Pancreas (tissue), 10 donors: ENCODE data around the gene HELZ2. TPM values are rescaled to one million over a fixed set of nuclear protein-coding genes. Genes with fewer than 3 reads are reported as not detected.

ENCODE experiments used
- ATAC-seq, 4 donors: fragments of 200-7000 bp; cut with Tn5 transposase; one replicate each; pipeline versions ENCODE4 v1.8.0 to v1.9.1; 2020; ENCODE audit warnings: mild to moderate bottlenecking in 4 of 4, moderate library complexity in 4 of 4
- DNase-seq, 6 donors: peaks; one replicate each; pipeline ENCODE4 v3.0.0-alpha.2; 2020
- FAIRE-seq: peaks from 2 replicates; lab custom pipeline; 2012; peaks lifted over from hg19 to GRCh38; lab: Jason Lieb, UNC
- H3K27ac ChIP-seq, 4 donors: fragments of 200-600 bp; sonication (generic); 1 replicate in 3 of 4; 2 replicates in 1 of 4; pipeline versions ENCODE4 v1.5.0 to v1.8.0; 2020
- H3K27me3 ChIP-seq, 4 donors: fragments of 200-600 bp; one replicate each; pipeline ENCODE4 v1.8.0; 2021
- H3K36me3 ChIP-seq, 3 donors: fragments of 200-600 bp; sonication (generic) in 1 of 3; one replicate each; pipeline versions ENCODE4 v1.5.0 to v1.8.0; 2020 to 2021
- H3K4me1 ChIP-seq, 3 donors: fragments of 200-600 bp; one replicate each; pipeline ENCODE4 v1.8.0; 2021
- H3K4me3 ChIP-seq, 4 donors: fragments of 200-600 bp; sonication (generic) in 2 of 4; one replicate each; pipeline versions ENCODE4 v1.5.0 to v1.8.0; 2020 to 2021
- H3K9me3 ChIP-seq, 4 donors: fragments of 200-600 bp; one replicate each; pipeline ENCODE4 v1.8.0; 2021
- WGBS, 2 donors: extraction: QIAGEN DNeasy Blood & Tissue Kit; methylation state at CpG; one replicate each; pipeline ENCODE4 v1.1.7; 2013; 5-methylcytosine and 5-hydroxymethylcytosine counted together
- intact Hi-C, 3 donors: fragments of 100-400 bp; cut with DNase I; formaldehyde crosslinking; loops; one replicate each; pipeline versions ENCODE4 v1.11.1 to v1.14.2; 2022
- polyA plus RNA-seq, 2 donors: library from polyadenylated mRNA; stranded (reverse); fragments of 200-250 nt; gene quantifications; one replicate each; pipeline ENCODE4 v1.2.3, GENCODE V29; 2013
- total RNA-seq, 6 donors: library from RNA; stranded (reverse); fragmentation: NEBNext Ultra II Directional in 4 of 6; extraction: Animal tissue kit (Norgen Biotek cat#: 25700) in 4 of 6; gene quantifications; one replicate each; pipeline versions ENCODE4 v1.2.1 to v1.2.4, GENCODE V29; 2021 to 2023
- TF ChIP-seq, protein P1 (sequence below), 4 donors: fragments of 200-600 bp; sonication (generic) in 3 of 4; IDR thresholded peaks; one replicate each; pipeline versions ENCODE4 v1.5.0 to v1.8.0; 2021; ENCODE audit warnings: antibody characterized with exemption in 4 of 4
- donor health status: healthy with polysubstance abuse.
- donor health status: DM: no; HTN: no; CAD: no; lungs with moderate emphysema.
- donor health status: DM: no; HTN: no; CAD: no.
- donor health status: control.
- donor health status: control.
- donor health status: Bipolar disorder and iron deficiency.
- donor health status: DM: yes; HTN: yes; CAD: no.
- donor health status: DM: no; HTN: no; CAD: no.
- donor health status: DM: no; HTN: no; CAD: no.
- donor health status: DM: yes; HTN: yes; CAD: no.

Gene HELZ2
- total and polyA plus RNA-seq, 8 donors = 6.5 to 23.4 (median 13.0) TPM

DNA sequence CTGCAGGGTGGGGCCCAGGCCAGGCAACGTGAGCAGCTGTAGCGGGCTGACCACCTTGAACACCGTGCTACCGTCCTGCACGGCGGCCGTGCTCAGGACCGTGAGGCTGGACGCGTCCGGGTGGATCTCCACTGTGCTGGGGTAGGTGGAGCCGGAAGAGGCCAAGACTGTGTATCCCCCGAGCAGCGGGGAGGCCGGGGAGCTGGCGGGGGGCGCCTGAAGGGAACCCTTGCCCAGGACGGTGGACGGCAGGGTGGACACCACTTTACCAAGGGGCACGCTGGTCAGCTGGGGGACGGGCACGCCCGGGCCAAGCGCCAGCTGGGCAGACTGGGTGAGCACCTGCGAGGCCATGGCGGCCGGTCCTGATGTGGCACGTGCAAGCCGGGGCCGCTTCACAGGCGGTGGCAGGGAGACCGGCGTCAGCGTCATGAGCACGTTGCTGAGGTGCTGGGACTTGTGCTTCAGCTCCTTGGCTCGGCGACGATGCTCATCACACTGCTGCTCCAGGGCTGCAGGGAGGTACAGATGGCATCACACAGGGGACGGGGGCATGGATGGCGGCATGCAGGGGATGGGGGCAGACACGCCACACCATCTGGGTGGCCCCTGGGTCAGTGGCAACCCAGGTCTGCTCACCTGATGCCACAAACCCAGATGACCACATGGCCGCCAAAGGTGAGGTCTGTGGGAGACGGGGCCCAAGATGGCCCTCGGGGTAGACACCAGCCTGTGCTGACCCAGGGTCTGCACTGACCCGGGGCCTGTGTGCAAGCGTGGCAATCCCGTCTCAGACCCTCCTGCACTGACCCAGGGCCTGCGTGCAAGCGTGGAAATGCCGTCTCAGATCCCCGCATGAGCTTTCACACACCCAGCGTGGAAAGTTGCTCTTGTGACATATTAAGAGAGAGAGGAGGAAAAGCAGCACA lies 16.4 kb upstream of the HELZ2 start:
- Histone ChIP-seq H3K4me3 (no peak overlapping the region), H3K4me1 (no peaks in the 10 kb centered on the region), H3K27ac (peak overlapping the region in 1 of 4 donors; percentile 67), H3K27me3 (no peaks in the 10 kb centered on the region), H3K9me3 (no peaks in the 10 kb centered on the region), H3K36me3 (peaks cover 0 to 22% (median 3%) of the 10 kb centered on the region in 3 donors)
- FAIRE-seq (no peak), ATAC-seq (peak in 1 of 4 donors; percentile 13), DNase-seq (peak in 1 of 6 donors; percentile 80)
- TF ChIP-seq, protein P1, sequence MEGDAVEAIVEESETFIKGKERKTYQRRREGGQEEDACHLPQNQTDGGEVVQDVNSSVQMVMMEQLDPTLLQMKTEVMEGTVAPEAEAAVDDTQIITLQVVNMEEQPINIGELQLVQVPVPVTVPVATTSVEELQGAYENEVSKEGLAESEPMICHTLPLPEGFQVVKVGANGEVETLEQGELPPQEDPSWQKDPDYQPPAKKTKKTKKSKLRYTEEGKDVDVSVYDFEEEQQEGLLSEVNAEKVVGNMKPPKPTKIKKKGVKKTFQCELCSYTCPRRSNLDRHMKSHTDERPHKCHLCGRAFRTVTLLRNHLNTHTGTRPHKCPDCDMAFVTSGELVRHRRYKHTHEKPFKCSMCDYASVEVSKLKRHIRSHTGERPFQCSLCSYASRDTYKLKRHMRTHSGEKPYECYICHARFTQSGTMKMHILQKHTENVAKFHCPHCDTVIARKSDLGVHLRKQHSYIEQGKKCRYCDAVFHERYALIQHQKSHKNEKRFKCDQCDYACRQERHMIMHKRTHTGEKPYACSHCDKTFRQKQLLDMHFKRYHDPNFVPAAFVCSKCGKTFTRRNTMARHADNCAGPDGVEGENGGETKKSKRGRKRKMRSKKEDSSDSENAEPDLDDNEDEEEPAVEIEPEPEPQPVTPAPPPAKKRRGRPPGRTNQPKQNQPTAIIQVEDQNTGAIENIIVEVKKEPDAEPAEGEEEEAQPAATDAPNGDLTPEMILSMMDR (IDR thresholded peaks at IDR 0.05) = no peak
- intact Hi-C loops = no loop called here
- WGBS, 2 donors = 92 to 93% methylated on average over 51 to 52 of the region's 52 CpGs

DNA sequence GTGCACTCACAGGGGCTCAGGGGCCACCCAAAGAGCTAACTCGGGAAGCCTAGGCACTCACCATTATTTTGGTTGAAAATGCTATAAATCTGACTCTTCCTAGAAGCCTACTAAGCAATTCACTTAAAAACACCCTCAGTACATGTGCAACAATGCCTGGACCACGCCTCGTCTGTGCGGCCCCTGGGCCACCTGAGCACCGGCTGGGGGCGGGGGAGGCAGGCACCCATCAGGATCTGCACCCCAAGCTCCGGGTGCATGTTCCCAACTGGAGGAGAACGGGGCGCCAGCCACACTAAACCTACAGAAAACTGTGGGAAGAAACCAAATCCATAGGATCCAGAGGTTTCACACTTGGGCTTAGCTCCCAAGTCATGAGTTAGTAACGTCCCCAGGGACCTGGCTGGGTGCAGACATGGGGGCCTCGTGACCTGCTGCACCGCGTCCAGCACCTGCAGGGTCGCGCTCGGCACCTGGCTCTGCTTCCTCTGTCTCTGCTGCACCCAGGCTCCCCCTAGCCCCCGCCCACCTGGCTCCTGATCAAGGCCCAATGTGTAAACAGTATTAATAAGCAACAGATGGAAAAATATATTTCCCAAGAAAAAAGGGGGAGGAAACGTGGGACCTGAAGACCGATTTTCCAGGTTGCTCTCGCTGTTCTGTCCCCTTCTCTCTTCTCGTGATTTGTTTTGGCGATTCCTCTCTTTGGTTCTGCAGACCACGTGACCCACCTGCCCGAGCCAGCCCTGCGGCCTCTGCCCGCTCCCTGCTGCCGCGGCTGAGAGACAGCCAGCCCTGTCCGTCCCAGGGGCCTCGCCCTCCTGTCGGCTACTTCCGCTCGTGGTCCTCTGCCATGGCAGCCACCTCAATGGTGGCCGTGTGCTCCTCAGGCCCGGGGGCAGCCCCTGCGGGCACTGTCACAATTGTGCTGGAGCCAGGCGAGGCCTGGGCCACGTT lies 15.5 kb upstream of the HELZ2 start:
- intact Hi-C loops = no loop called here
- no peak overlapping the region for H3K4me3 ChIP-seq
- H3K4me1 ChIP-seq = no peaks in the 10 kb centered on the region
- ATAC-seq = peak; percentile 65 to 90 (median 74)
- peaks cover 0 to 18% (median 3%) of the 10 kb centered on the region in 3 donors for H3K36me3 ChIP-seq
- no peaks in the 10 kb centered on the region for H3K9me3 ChIP-seq
- TF ChIP-seq, protein P1 (IDR thresholded peaks at IDR 0.05) = no peak
- peak overlapping the region in 1 of 4 donors; percentile 67 for H3K27ac ChIP-seq
- 86 to 89% methylated on average over 38 of the region's 38 CpGs for WGBS, 2 donors
- peak in 4 of 6 donors; percentile 60 to 78 (median 68) for DNase-seq
- no peak for FAIRE-seq
- no peaks in the 10 kb centered on the region for H3K27me3 ChIP-seq

DNA sequence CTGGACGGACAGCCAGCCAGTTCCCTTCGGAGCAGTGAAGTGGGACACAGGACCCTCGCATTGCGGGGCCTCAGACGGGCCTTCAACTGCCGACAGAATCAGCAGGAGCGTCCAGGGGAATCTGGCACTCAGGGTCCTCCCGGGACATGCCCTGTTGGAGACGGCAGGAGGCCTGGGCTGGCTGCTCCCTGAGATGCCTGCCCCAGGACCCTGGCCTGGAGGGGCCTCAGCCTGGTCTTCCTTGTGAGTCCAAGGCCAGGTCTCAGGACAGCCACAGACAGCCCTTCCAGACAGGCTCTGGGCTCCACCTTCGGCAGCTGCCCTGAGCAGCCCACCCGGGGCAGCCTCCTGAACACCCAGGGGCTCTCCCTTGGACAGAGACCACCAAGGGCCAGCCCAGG lies 14.6 kb upstream of the HELZ2 start:
- peak in 2 of 6 donors; percentile 49 to 74 for DNase-seq
- Histone ChIP-seq H3K27ac (no peak overlapping the region), H3K9me3 (no peaks in the 10 kb centered on the region), H3K27me3 (no peaks in the 10 kb centered on the region), H3K4me3 (no peak overlapping the region), H3K36me3 (peaks cover 0 to 18% (median 3%) of the 10 kb centered on the region in 3 donors), H3K4me1 (no peaks in the 10 kb centered on the region)
- FAIRE-seq = no peak
- TF ChIP-seq, protein P1 (IDR thresholded peaks at IDR 0.05) = no peak
- intact Hi-C loops = no loop called here
- no peak for ATAC-seq
- 92 to 98% methylated on average over 9 to 11 of the region's 11 CpGs for WGBS, 2 donors

DNA sequence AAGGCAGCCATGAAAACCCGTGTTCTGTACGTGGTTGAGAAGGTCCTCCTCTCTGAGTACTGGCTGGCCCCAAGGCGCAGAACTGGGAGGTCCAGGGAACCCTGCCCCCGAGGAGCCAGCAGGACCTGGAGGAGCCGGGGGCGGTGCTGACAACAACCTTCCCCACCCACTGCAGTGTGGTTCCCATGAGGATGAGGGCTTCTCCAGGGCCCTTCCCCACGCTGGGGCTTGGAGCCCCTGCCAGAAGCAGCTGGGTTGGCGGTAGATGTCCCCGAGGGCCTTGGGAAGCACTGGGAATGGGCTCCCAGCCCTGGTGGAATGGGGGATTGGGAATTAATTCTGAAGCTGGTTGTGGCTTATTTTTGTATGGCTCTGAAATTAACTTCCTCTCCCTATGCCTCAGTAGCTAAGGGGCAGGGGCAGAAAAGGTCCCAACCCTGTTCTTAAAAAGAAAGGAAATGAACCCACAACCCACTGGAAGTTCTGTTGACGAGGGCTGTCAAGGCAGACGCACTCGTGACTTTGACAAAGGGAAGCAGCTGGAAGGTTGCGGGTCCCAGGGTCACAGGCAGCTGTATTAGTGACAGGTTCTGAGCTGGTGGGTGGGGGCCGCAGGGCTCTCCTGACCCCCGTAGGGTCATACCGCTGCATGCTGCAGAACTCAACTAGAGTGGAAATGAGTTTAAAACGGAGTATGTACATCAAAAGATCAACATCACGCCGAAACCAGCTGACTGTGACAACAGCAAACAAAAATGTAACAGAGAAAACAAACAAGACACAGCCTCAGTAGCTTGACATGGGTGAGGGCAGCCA lies 13.9 kb upstream of the HELZ2 start:
- H3K4me3 ChIP-seq = no peak overlapping the region
- FAIRE-seq (no peak), DNase-seq (peak in 2 of 6 donors; percentile 30 to 46), ATAC-seq (peak in 1 of 4 donors; percentile 8)
- H3K36me3 ChIP-seq = peaks cover 0 to 17% (median 3%) of the 10 kb centered on the region in 3 donors
- H3K27ac ChIP-seq = no peak overlapping the region
- intact Hi-C loops = no loop called here
- H3K4me1 ChIP-seq = no peaks in the 10 kb centered on the region
- H3K27me3 ChIP-seq = no peaks in the 10 kb centered on the region
- H3K9me3 ChIP-seq = no peaks in the 10 kb centered on the region
- 72 to 76% methylated on average over 19 of the region's 19 CpGs for whole genome bisulfite sequencing, 2 donors
- TF ChIP-seq, protein P1 (IDR thresholded peaks at IDR 0.05) = no peak
